GM12872 (cell line): ENCODE results near the gene MYO1B.

Source experiments
- TF ChIP-seq, protein P1 (sequence below): IDR thresholded peaks from 3 replicates; pipeline ENCODE4 v1.5.1; 2011; ENCODE audit warnings: low read depth, mild to moderate bottlenecking, low read length, moderate library complexity; ENCODE audit not compliant: insufficient read depth

The MYO1B gene

DNA sequence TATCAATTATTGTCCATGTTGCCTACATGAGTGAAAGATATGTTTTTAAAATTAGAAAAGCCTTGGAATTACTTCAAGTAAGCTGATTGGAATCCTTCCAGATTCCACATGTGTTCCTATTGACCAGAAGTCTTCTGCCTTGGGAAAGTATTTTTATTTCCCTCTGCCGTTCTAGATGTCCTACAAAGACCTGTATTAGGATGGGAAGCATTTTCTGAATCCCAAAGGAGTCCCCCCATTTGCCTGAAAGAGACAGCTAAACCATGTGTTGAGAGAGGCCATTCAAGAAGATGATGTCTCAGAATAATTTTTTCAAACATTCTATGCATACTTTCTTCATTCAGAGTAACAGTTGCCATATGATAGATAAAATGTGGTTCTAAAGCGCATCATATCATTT lies 19.0 kb upstream of the MYO1B start:
- TF ChIP-seq, protein P1, sequence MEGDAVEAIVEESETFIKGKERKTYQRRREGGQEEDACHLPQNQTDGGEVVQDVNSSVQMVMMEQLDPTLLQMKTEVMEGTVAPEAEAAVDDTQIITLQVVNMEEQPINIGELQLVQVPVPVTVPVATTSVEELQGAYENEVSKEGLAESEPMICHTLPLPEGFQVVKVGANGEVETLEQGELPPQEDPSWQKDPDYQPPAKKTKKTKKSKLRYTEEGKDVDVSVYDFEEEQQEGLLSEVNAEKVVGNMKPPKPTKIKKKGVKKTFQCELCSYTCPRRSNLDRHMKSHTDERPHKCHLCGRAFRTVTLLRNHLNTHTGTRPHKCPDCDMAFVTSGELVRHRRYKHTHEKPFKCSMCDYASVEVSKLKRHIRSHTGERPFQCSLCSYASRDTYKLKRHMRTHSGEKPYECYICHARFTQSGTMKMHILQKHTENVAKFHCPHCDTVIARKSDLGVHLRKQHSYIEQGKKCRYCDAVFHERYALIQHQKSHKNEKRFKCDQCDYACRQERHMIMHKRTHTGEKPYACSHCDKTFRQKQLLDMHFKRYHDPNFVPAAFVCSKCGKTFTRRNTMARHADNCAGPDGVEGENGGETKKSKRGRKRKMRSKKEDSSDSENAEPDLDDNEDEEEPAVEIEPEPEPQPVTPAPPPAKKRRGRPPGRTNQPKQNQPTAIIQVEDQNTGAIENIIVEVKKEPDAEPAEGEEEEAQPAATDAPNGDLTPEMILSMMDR = no peak

DNA sequence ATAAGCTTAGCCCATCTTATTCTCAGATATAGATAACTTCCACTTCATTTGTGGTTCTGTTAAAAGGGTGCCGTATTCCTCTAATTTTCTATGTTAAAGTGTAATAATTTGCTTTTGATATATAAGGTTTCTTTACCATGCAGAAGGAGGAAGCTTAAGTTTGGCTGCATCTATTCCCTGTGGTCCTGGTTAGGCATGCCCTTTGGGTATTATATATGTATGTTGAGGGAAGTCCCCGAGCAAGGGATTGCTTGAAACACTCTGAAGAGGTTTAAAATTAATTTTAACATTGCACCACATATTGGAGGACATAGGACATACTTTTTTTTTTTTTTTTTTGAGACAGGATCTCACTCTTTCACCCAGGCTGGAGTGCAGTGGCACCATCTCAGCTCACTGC lies 16.9 kb upstream of the MYO1B start:
- TF ChIP-seq, protein P1 = no peak

DNA sequence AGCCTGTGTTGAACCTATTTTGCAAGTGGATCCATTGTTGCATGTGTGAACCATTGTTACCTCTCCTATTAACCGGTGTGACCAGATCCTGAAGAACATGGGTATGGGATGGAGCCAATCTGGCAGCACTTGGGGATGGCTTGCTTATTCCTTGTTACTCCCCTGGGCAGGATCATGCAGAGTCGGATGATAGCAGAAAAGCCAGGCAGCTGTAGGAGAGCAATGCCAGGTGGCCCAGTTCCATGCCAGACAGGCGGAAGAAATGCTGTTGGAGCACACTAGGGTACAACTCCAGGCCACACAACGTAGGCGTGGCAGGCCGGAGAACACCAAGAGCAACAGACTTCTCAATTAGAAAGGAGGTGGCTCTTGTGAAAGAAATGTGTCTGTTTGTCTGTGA lies 16.3 kb upstream of the MYO1B start:
- TF ChIP-seq, protein P1 = no peak

DNA sequence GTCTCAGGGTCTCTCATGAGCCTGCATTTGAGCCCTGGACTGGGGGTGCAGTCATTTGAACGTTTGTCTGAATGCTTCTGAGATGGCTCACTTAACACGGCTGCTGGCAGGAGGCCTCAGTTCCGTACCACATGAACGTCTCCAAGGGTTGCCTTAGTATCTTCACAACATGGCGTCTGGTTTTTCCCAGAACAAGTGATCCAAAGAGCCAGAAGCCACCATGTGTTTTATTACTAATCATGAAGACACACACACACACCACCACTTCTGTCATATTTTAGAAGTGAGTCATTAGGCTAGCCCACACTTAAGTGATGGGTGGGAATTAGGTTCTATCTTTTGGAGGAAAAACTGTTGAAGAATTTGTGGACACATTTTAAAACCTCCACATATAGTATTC lies 15.0 kb upstream of the MYO1B start:
- TF ChIP-seq, protein P1 = no peak

DNA sequence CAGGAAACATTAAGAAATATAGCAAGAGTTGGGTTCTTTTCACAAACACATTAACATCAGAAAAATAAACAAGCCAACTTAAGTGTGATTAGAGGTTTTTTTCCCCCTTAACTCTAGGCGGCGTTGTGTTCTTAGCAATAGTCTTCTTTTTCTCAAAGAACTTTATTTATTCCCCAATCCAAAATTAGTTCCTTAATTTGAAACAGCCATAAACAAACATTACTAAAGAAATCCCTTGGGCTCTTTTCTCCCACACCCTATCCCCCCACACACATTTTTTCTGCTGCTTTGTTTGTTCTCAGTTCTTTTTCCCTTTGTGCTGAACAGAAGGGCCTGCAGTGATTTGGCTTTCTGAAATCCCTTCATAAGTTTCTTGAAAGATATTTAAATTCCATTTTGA lies 13.2 kb upstream of the MYO1B start:
- TF ChIP-seq, protein P1 = peak; percentile 46; the same call in 2 of the 3 replicates

DNA sequence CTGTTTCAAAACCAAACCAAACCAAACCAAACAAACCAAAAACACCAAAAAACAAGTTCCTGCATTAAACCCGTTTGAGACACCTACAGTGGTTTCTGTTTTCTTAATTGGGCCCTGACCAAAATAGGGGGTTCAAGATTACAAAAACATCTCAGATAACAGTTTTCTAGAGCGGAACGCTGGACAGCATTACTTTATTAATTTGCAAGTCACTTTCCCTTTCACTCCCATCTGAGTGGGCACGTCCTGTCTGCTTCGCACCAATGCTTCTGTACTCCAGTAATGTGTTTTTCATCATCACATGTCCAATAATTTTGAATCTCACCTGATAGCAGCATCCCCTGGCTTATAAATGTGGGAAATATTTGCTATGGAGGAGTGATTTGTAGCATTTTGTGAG lies 11.7 kb upstream of the MYO1B start:
- TF ChIP-seq, protein P1 = no peak

DNA sequence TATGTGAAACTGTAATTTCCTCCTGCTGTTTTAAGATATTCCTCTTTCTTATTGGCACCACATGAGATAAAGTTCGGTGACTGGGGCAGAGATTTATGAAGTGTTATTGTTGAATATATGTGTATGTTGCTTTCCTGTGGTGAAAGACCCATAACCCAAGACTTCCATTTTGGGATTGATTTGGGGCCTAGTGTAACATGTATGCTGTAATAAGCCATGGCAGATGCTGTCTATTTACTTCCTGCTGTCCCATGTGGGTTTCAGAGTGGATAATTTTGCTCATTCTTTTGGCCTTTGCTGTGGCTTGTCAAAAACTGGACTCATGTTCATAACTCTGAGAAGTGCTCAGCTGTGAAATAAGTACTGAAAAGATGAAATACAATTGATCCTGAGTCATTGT lies 10.8 kb upstream of the MYO1B start:
- TF ChIP-seq, protein P1 = no peak

DNA sequence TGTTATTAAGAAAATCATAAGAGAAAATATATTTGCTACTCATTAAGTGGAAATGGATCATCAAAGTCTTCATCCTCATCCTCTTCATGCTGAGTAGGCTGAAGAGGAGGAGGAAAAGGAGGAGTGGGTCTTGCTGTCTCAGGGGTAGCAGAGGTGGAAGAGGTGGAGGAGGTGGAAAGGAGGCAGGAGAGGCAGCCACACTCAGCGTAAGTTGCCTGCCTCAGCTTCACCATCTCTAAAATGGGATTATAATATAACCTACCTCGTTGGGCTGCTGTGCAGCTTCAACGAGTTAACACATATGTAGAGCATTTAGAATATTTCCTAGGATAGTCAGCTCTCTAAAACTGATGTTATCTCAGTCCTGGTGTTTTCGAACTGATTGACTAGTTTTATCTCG lies 4.3 kb upstream of the MYO1B start:
- TF ChIP-seq, protein P1 = no peak
